OCI-LY1 (cell line): Measurements from ENCODE around the gene SLC37A4.
"Not testable (repeated sequence)": the region's sequence is repeated elsewhere in the genome, so short reads cannot be mapped to it uniquely, and the experiment has no call there.

Experiments
- H2AFZ ChIP-seq: fragments of 200-600 bp; sonication (generic), shearing (Covaris generic); 2 replicates; pipeline ENCODE4 v1.6.0; 2014; ENCODE audit warnings: antibody characterized with exemption, mild to moderate bottlenecking, low read length
- H3F3A ChIP-seq: fragments of 200-600 bp; sonication (generic), shearing (Covaris generic); 2 replicates; pipeline ENCODE4 v1.6.0; 2014; ENCODE audit warnings: mild to moderate bottlenecking, antibody characterized with exemption, low read length, moderate library complexity; ENCODE audit not compliant: insufficient read depth
- H3K27ac ChIP-seq: fragments of 200-600 bp; sonication (generic); 2 replicates; pipeline ENCODE4 v1.5.1; 2014; ENCODE audit warnings: low read length, mixed run types, mild to moderate bottlenecking, low read depth; ENCODE audit not compliant: poor library complexity, severe bottlenecking
- H3K27me3 ChIP-seq: fragments of 200-600 bp; sonication (generic); 2 replicates; pipeline ENCODE4 v1.6.0; 2014; ENCODE audit warnings: antibody characterized with exemption, mild to moderate bottlenecking, low read length, moderate library complexity; ENCODE audit not compliant: insufficient read depth
- H3K36me3 ChIP-seq: fragments of 200-600 bp; sonication (generic); 2 replicates; pipeline ENCODE4 v1.6.1; 2014; ENCODE audit warnings: mild to moderate bottlenecking, antibody characterized with exemption, low read length, moderate library complexity, mixed read lengths; ENCODE audit not compliant: insufficient read depth
- H3K4me1 ChIP-seq: fragments of 200-600 bp; sonication (generic); 2 replicates; pipeline ENCODE4 v1.5.1; 2014; ENCODE audit warnings: mild to moderate bottlenecking, low read length, moderate library complexity; ENCODE audit not compliant: insufficient read depth, severe bottlenecking
- H3K4me2 ChIP-seq: fragments of 200-600 bp; sonication (generic), shearing (Covaris generic); 2 replicates; pipeline ENCODE4 v1.6.1; 2014; ENCODE audit warnings: low read length
- H3K4me3 ChIP-seq: fragments of 200-600 bp; sonication (generic); 2 replicates; pipeline ENCODE4 v1.5.1; 2014; ENCODE audit warnings: low read length, low read depth, mild to moderate bottlenecking, mixed read lengths; ENCODE audit not compliant: poor library complexity, severe bottlenecking
- H3K79me2 ChIP-seq: fragments of 200-600 bp; shearing (Covaris generic); 2 replicates; pipeline ENCODE4 v1.6.1; 2016; ENCODE audit warnings: mixed run types, low read length, mixed read lengths; ENCODE audit not compliant: insufficient read depth
- H3K9ac ChIP-seq: fragments of 200-600 bp; sonication (generic), shearing (Covaris generic); 2 replicates; pipeline ENCODE4 v1.6.1; 2014; ENCODE audit warnings: mild to moderate bottlenecking, low read length, mixed read lengths
- H3K9me2 ChIP-seq: fragments of 200-600 bp; sonication (generic), shearing (Covaris generic); 2 replicates; pipeline ENCODE4 v1.6.1; 2014; ENCODE audit warnings: low read depth, mild to moderate bottlenecking, low read length, mixed read lengths
- H3K9me3 ChIP-seq: fragments of 200-600 bp; shearing (Covaris generic); 2 replicates; pipeline ENCODE4 v1.6.1; 2014; ENCODE audit warnings: low read length, mixed read lengths
- H4K20me1 ChIP-seq: fragments of 200-600 bp; sonication (generic), shearing (Covaris generic); 2 replicates; pipeline ENCODE4 v1.6.0; 2016; ENCODE audit warnings: mild to moderate bottlenecking, low read length; ENCODE audit not compliant: insufficient read depth
- EZH2 ChIP-seq: fragments of 200-600 bp; sonication (generic), shearing (Covaris generic); IDR thresholded peaks from 2 replicates; pipeline ENCODE4 v1.8.0; 2017; ENCODE audit warnings: borderline replicate concordance, mixed run types, mild to moderate bottlenecking, antibody characterized with exemption, low read length, moderate library complexity, mixed read lengths
- TF ChIP-seq, protein P1 (sequence below): fragments of 200-600 bp; sonication (generic), shearing (Covaris generic); IDR thresholded peaks from 2 replicates; pipeline ENCODE4 v1.5.1; 2017; ENCODE audit warnings: mild to moderate bottlenecking, antibody characterized with exemption, low read length, moderate library complexity, mixed read lengths

SLC37A4 gene

DNA sequence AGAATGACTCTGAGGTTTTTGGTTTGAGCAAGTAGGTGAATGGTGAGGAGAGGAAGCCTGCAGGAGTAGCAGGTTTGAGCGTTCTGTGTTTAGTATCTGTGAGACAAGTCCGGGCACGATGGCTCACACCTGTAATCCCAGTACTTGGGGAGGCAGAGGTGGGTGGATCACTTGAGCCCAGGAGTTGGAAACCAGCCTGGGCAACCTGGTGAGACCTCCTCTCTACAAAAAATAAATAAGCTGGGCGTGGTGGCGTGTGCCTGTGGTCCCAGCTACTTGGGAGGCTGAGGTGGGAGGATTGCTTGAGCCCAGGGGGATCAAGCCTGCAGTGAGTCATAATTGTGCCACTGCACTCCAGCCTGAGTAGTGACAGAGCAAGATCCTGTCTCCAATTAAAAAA, 42.4 kb downstream of the SLC37A4 start:
- H2AFZ ChIP-seq = no peak overlapping the region
- no peaks in the 10 kb centered on the region for H3K79me2 ChIP-seq
- no peak overlapping the region for H3K27ac ChIP-seq
- H3F3A ChIP-seq = no peaks in the 10 kb centered on the region
- no peaks in the 10 kb centered on the region for H3K27me3 ChIP-seq
- no peaks in the 10 kb centered on the region for H3K9me2 ChIP-seq
- H3K9ac ChIP-seq = no peak overlapping the region
- no peaks in the 10 kb centered on the region for H4K20me1 ChIP-seq
- no peaks in the 10 kb centered on the region for H3K36me3 ChIP-seq
- H3K4me2 ChIP-seq = no peak overlapping the region
- H3K4me1 ChIP-seq = no peaks in the 10 kb centered on the region
- H3K9me3 ChIP-seq = no peaks in the 10 kb centered on the region
- TF ChIP-seq, protein P1, sequence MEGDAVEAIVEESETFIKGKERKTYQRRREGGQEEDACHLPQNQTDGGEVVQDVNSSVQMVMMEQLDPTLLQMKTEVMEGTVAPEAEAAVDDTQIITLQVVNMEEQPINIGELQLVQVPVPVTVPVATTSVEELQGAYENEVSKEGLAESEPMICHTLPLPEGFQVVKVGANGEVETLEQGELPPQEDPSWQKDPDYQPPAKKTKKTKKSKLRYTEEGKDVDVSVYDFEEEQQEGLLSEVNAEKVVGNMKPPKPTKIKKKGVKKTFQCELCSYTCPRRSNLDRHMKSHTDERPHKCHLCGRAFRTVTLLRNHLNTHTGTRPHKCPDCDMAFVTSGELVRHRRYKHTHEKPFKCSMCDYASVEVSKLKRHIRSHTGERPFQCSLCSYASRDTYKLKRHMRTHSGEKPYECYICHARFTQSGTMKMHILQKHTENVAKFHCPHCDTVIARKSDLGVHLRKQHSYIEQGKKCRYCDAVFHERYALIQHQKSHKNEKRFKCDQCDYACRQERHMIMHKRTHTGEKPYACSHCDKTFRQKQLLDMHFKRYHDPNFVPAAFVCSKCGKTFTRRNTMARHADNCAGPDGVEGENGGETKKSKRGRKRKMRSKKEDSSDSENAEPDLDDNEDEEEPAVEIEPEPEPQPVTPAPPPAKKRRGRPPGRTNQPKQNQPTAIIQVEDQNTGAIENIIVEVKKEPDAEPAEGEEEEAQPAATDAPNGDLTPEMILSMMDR = no peak
- no peak for TF ChIP-seq EZH2
- H3K4me3 ChIP-seq = no peak overlapping the region

DNA sequence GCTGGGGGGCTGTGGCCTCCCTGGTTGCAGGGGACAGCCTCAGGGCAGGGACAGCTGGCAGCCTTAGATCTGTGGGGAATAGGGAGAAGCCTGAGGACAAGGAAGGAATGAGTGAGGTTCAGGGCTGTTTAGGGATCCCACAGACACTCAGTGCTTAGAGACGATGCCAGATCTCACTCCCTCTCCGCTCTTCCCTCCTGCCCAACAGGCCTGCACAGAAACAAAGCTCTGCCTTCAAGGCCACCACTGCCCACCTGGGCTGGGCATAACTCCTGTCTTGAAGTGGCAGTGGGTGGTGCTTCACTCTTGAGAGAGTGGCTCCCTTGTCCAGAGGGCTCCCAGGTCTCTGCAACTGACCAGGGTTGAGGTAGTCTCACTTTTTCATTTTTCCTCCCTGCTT, 45.9 kb downstream of the SLC37A4 start:
- Histone ChIP-seq H3K4me1 (no peaks in the 10 kb centered on the region), H3F3A (no peaks in the 10 kb centered on the region), H3K36me3 (no peaks in the 10 kb centered on the region), H3K4me3 (no peak overlapping the region), H4K20me1 (no peaks in the 10 kb centered on the region), H3K4me2 (no peak overlapping the region), H3K79me2 (no peaks in the 10 kb centered on the region), H3K27me3 (no peaks in the 10 kb centered on the region), H3K9ac (no peak overlapping the region), H3K9me2 (no peaks in the 10 kb centered on the region), H2AFZ (no peak overlapping the region), H3K9me3 (no peaks in the 10 kb centered on the region), H3K27ac (no peak overlapping the region)
- TF ChIP-seq, protein P1 = no peak
- TF ChIP-seq EZH2 = no peak

DNA sequence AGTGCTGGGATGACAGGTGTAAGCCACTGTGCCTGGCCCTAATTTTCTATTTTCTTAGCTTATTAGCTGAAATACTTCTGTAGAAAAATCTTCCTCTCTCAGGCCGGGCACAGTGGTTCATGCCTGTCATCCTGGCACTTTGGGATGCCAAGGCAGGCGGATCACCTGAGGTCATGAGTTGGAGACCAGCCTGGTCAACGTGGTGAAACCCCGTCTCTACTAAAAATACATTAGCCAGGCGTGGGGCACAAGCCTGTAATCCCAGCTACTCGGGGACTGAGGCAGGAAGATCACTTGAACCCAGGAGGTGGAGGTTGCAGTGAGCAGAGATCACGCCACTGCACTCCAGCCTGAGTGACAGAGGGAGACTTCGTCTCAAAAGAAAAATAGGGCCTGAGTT, 46.3 kb downstream of the SLC37A4 start:
- H3K9ac ChIP-seq, H3K9me2 ChIP-seq, H3K27me3 ChIP-seq, H3F3A ChIP-seq, H2AFZ ChIP-seq, H3K79me2 ChIP-seq, H3K4me3 ChIP-seq, H3K4me1 ChIP-seq, H3K27ac ChIP-seq, H3K36me3 ChIP-seq, H3K4me2 ChIP-seq, H4K20me1 ChIP-seq, H3K9me3 ChIP-seq: not testable (repeated sequence)

GRCh38 chr11:118980191-118980881, 50.3 kb downstream of the SLC37A4 start:
- Histone ChIP-seq H3K4me1 (no peaks in the 10 kb centered on the region), H3K27me3 (no peaks in the 10 kb centered on the region; the same call in 1 of the 2 replicates), H3K27ac (no peak overlapping the region), H3K9me2 (no peaks in the 10 kb centered on the region), H3K4me2 (no peak overlapping the region), H3K36me3 (no peaks in the 10 kb centered on the region), H3K4me3 (no peak overlapping the region), H2AFZ (no peak overlapping the region), H3K79me2 (no peaks in the 10 kb centered on the region), H4K20me1 (no peaks in the 10 kb centered on the region), H3K9ac (no peak overlapping the region), H3F3A (no peaks in the 10 kb centered on the region), H3K9me3 (no peaks in the 10 kb centered on the region)
- TF ChIP-seq, protein P1 = no peak
- no peak for TF ChIP-seq EZH2
